ENCODE measurements around the gene NEUROG2.
"Not testable (repeated sequence)": the region's sequence is repeated elsewhere in the genome, so short reads cannot be mapped to it uniquely, and the experiment has no call there.

GRCh38 chr4:112554271-112554670 lies 38.3 kb upstream of the NEUROG2 start:
- TF ChIP-seq CTCF (IDR thresholded peaks at IDR 0.05; ENCODE audit: insufficient read depth, low read length); REST (IDR thresholded peaks at IDR 0.05; ENCODE audit: insufficient replicate concordance, low read depth); POLR2AphosphoS5 (IDR thresholded peaks at IDR 0.05; ENCODE audit: low read depth); SPI1 (IDR thresholded peaks at IDR 0.05; ENCODE audit: borderline replicate concordance, low read depth); GABPA (IDR thresholded peaks at IDR 0.05; ENCODE audit: low read depth): not testable (repeated sequence)

Measured in HL-60 (cell line).